CD4-positive, alpha-beta T cell treated with Interleukin-6 at 100 ng/mL for 8 hours (primary cell): Measurements from ENCODE around the gene SMIM12.
"Not testable (repeated sequence)": the region's sequence is repeated elsewhere in the genome, so short reads cannot be mapped to it uniquely, and the experiment has no call there.

Experiments used
- DNase-seq: peaks from one replicate; pipeline ENCODE4 v3.0.0-alpha.2; 2020; ENCODE audit warnings: mixed read lengths, low spot score

The SMIM12 gene

GRCh38 chr1:34843392-34844251 lies 15.9 kb downstream of the SMIM12 start:
- DNase-seq, result no peak

GRCh38 chr1:34842952-34843371 lies 16.6 kb downstream of the SMIM12 start:
- no peak for DNase-seq

GRCh38 chr1:34842073-34842472 lies 17.5 kb downstream of the SMIM12 start:
- no peak for DNase-seq

GRCh38 chr1:34840426-34840825 lies 19.1 kb downstream of the SMIM12 start:
- no peak for DNase-seq

GRCh38 chr1:34839526-34840305 lies 19.8 kb downstream of the SMIM12 start:
- no peak for DNase-seq

GRCh38 chr1:34833711-34834110 lies 25.8 kb downstream of the SMIM12 start:
- DNase-seq, result no peak

GRCh38 chr1:34831721-34832246 lies 27.8 kb downstream of the SMIM12 start:
- DNase-seq, result no peak

- no peak for DNase-seq
These were observed 30.3 kb downstream of the SMIM12 start for GRCh38 chr1:34829250-34829649.

GRCh38 chr1:34828611-34829010 lies 30.9 kb downstream of the SMIM12 start:
- no peak for DNase-seq

- DNase-seq, result no peak
These were observed 32.1 kb downstream of the SMIM12 start for GRCh38 chr1:34827341-34827941.

GRCh38 chr1:34825455-34826091 lies 34.0 kb downstream of the SMIM12 start:
- no peak for DNase-seq

- no peak for DNase-seq
These were observed 34.6 kb downstream of the SMIM12 start for GRCh38 chr1:34824817-34825454.

- no peak for DNase-seq
These were observed 37.3 kb downstream of the SMIM12 start for GRCh38 chr1:34822202-34822601.

- DNase-seq, result not testable (repeated sequence)
These were observed 40.7 kb downstream of the SMIM12 start for GRCh38 chr1:34818862-34819261.

- DNase-seq, result no peak
These were observed 42.8 kb downstream of the SMIM12 start for GRCh38 chr1:34816778-34817177.

- DNase-seq, result no peak
These were observed 43.2 kb downstream of the SMIM12 start for GRCh38 chr1:34816332-34816731.

GRCh38 chr1:34810781-34811180 lies 48.8 kb downstream of the SMIM12 start:
- not testable (repeated sequence) for DNase-seq

GRCh38 chr1:34808051-34808810 lies 51.3 kb downstream of the SMIM12 start:
- DNase-seq, result no peak

GRCh38 chr1:34806396-34806795 lies 53.2 kb downstream of the SMIM12 start:
- no peak for DNase-seq

GRCh38 chr1:34803770-34804169 lies 55.8 kb downstream of the SMIM12 start:
- no peak for DNase-seq
